Kidney (tissue), 14 donors: ENCODE data around the gene SDK1. TPM values are rescaled to one million over a fixed set of nuclear protein-coding genes. Genes with fewer than 3 reads are reported as not detected.
A peak's percentile ranks its signal among the peaks of the same experiment; 100 is the strongest.

Source experiments
- DNase-seq, 5 donors: peaks; one replicate each; pipeline ENCODE4 v3.0.0-alpha.2; 2013 to 2020
- FAIRE-seq: peaks from 2 replicates; lab custom pipeline; 2012; peaks lifted over from hg19 to GRCh38; lab: Jason Lieb, UNC
- H3K27ac ChIP-seq, 2 donors: one replicate each; pipeline ENCODE4 v1.7.0; 2013; ENCODE audit warnings: low read depth in 2 of 2, low read length in 2 of 2, inconsistent platforms in 1 of 2
- H3K27me3 ChIP-seq: one replicate; pipeline ENCODE4 v1.7.1; 2013; ENCODE audit warnings: low read length, inconsistent platforms; ENCODE audit not compliant: control insufficient read depth, insufficient read depth
- H3K36me3 ChIP-seq, 3 donors: one replicate each; pipeline versions ENCODE4 v1.7.0 to v1.7.1; 2013; ENCODE audit warnings: low read length in 3 of 3, control low read depth in 1 of 3, inconsistent platforms in 1 of 3; ENCODE audit not compliant: insufficient read depth in 3 of 3, control insufficient read depth in 2 of 3
- H3K4me1 ChIP-seq, 3 donors: one replicate each; pipeline versions ENCODE4 v1.7.0 to v1.7.1; 2013; ENCODE audit warnings: low read length in 3 of 3, inconsistent platforms in 1 of 3, low read depth in 1 of 3; ENCODE audit not compliant: control insufficient read depth in 2 of 3, insufficient read depth in 2 of 3
- H3K4me3 ChIP-seq, 3 donors: one replicate each; pipeline versions ENCODE4 v1.7.0 to v1.8.1; 2013; ENCODE audit warnings: low read length in 3 of 3, control low read depth in 1 of 3, inconsistent platforms in 1 of 3
- H3K9ac ChIP-seq, 3 donors: one replicate each; pipeline versions ENCODE4 v1.7.0 to v1.7.1; 2013; ENCODE audit warnings: low read length in 3 of 3, control low read depth in 1 of 3, inconsistent platforms in 1 of 3
- H3K9me3 ChIP-seq, 3 donors: one replicate each; pipeline versions ENCODE4 v1.7.0 to v1.7.1; 2013; ENCODE audit warnings: low read length in 3 of 3, control low read depth in 1 of 3, inconsistent platforms in 1 of 3; ENCODE audit not compliant: control insufficient read depth in 2 of 3, insufficient read depth in 1 of 3
- intact Hi-C: fragments of 100-400 bp; cut with DNase I; formaldehyde crosslinking; loops from one replicate; pipeline ENCODE4 v1.11.1; 2022
- polyA plus RNA-seq: library from polyadenylated mRNA; stranded (reverse); fragments of 350-450 nt; fragmentation: Illumina TruSeq; extraction: RNeasy Lipid Tissue Mini Kit (QIAGEN cat#74804); gene quantifications from one replicate; pipeline ENCODE4 v1.2.3, GENCODE V29; 2014; ENCODE audit warnings: low read depth, low replicate concordance; ENCODE audit not compliant: insufficient read depth
- total RNA-seq: library from RNA; stranded (reverse); fragmentation: NEBNext Ultra II Directional; extraction: Animal tissue kit (Norgen Biotek cat#: 25700); gene quantifications from one replicate; pipeline ENCODE4 v1.2.1, GENCODE V29; 2021
- TF ChIP-seq, protein P1 (sequence below): IDR thresholded peaks from 3 replicates; pipeline ENCODE4 v1.5.1; 2012; ENCODE audit warnings: mild to moderate bottlenecking, moderate library complexity, borderline replicate concordance; ENCODE audit not compliant: insufficient read depth; ENCODE audit errors: extremely low read depth
- donor health status: control.
- donor health status: control.
- donor health status: control.
- donor health status: control.
- donor health status: control.
- donor health status: DM: yes; HTN: yes; CAD: no.
- donor health status: Normal renal cell carcinoma (clear cell type).

SDK1 gene
- total and polyA plus RNA-seq, 2 donors from 2014 or later = 2.0 to 38.3 TPM

DNA sequence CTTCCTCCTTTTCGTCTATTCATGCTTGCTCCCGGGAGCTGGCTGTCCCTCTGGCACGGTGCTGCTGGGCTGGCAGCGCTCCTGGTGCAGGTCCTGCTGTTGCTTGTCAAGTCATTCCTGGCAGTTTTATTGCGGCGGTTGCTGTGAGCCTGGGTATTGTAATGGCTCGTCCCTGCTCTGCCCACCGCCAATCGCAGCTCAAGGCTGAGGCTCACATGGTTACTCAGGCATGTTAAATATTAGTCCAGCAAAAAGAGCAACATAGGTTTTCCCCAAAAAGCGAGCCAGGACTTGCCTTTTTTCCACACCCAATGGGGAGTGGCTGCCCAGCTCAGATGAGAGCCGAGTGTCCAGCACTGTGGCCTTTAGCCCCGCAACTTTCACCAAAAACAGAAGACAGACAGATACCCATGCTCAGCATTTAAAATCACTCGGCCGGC is 888.1 kb downstream of the SDK1 start:
- FAIRE-seq = no peak
- H3K9me3 ChIP-seq = no peaks in the 10 kb centered on the region
- TF ChIP-seq, protein P1, sequence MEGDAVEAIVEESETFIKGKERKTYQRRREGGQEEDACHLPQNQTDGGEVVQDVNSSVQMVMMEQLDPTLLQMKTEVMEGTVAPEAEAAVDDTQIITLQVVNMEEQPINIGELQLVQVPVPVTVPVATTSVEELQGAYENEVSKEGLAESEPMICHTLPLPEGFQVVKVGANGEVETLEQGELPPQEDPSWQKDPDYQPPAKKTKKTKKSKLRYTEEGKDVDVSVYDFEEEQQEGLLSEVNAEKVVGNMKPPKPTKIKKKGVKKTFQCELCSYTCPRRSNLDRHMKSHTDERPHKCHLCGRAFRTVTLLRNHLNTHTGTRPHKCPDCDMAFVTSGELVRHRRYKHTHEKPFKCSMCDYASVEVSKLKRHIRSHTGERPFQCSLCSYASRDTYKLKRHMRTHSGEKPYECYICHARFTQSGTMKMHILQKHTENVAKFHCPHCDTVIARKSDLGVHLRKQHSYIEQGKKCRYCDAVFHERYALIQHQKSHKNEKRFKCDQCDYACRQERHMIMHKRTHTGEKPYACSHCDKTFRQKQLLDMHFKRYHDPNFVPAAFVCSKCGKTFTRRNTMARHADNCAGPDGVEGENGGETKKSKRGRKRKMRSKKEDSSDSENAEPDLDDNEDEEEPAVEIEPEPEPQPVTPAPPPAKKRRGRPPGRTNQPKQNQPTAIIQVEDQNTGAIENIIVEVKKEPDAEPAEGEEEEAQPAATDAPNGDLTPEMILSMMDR = no peak
- intact Hi-C loops = no loop called here
- peak overlapping the region in 2 of 3 donors; percentile 30 to 38 for H3K4me3 ChIP-seq
- no peak overlapping the region for H3K27ac ChIP-seq
- H3K4me1 ChIP-seq = peaks cover 0 to 6% (median 0%) of the 10 kb centered on the region in 3 donors
- H3K27me3 ChIP-seq = no peaks in the 10 kb centered on the region
- DNase-seq = peak; percentile 84 to 92 (median 90)
- H3K36me3 ChIP-seq = no peaks in the 10 kb centered on the region
- H3K9ac ChIP-seq = no peak overlapping the region

DNA sequence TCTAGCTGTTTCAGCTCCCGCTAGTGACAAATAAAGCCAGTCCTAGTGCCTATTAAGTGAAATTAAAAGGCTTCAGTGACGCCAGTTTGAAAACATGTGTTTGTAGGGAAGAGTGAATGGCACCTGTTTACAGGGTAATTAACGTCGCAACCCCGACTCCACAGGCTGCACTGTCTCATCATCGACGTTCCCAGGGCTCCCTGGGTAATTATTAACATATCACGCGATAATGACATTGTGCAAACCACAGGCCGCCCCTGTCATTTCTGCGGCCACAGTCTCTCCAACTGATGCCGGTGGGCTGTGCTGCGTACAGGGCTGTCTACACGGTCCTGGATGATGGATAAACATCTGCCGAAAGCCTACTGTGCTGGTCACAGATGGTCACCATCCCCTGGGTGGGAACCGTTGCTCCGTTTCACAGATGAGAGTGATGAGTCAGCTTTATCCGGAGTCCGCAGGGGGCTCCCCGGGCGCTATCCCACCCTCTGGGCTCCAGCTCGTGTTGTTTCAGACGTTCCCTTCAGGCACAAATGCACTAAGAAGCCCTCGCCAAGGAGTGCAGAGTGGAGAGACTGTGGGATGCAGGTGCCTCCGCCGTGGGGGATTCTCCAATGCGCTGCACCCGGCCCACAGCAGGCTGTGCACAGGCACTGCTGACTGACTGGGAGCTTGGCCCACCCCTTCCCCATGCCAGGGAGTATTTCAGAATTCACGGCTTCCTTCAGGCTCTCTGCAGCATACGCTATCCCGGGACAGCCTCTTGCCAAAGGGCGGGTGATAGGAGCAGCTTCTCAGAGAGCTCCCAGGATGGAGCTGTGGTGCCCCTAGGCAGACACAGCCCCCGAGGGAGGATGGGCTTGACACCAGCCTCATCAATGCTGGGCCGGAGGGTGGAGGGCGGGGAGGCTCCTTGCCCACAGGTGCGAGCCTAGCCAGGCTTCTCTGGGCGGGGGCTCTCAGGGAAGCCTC is 889.2 kb downstream of the SDK1 start:
- TF ChIP-seq, protein P1 = no peak
- H3K36me3 ChIP-seq = no peaks in the 10 kb centered on the region
- H3K9me3 ChIP-seq = no peaks in the 10 kb centered on the region
- no peak overlapping the region for H3K4me3 ChIP-seq
- DNase-seq (peak in 3 of 5 donors; percentile 35 to 53 (median 51)), FAIRE-seq (no peak)
- no peak overlapping the region for H3K9ac ChIP-seq
- peaks cover 0 to 6% (median 0%) of the 10 kb centered on the region in 3 donors for H3K4me1 ChIP-seq
- intact Hi-C loops = no loop called here
- H3K27ac ChIP-seq = no peak overlapping the region
- no peaks in the 10 kb centered on the region for H3K27me3 ChIP-seq

DNA sequence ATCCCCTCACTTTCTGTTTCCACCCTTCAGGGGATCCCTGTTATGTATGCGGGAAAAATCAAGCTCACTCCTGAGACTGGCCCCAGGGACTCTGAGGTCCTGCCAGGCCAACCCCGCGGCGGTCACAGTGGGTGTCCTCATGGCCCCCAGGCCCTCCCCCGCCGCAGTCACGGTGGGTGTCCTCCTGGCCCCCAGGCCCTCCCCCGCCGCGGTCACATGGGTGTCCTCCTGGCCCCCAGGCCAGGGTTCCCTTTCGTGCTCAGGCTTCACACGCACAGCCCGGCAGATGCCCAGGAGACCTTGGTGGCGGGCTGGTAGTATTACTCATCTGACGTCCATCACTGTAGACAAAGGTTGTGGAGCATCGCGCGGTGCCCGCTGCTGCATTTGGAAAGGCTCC is 890.0 kb downstream of the SDK1 start:
- FAIRE-seq (no peak), DNase-seq (peak in 1 of 5 donors; percentile 66)
- Histone ChIP-seq H3K27me3 (no peaks in the 10 kb centered on the region), H3K4me1 (peaks cover 0 to 6% (median 0%) of the 10 kb centered on the region in 3 donors), H3K4me3 (no peak overlapping the region), H3K9ac (no peak overlapping the region), H3K36me3 (no peaks in the 10 kb centered on the region), H3K9me3 (no peaks in the 10 kb centered on the region), H3K27ac (no peak overlapping the region)
- TF ChIP-seq, protein P1 = no peak
- intact Hi-C loops = no loop called here
